Activated CD4-positive, alpha-beta T cell treated with anti-CD3 and anti-CD28 coated beads, Interleukin-2, amount 50 U/mL, for 4 hours (primary cell): ENCODE results near the gene CD33.
"Not testable (repeated sequence)": the region's sequence is repeated elsewhere in the genome, so short reads cannot be mapped to it uniquely, and the experiment has no call there.

ENCODE experiments used
- DNase-seq, 2 experiments: peaks; one replicate each; pipeline ENCODE4 v3.0.0-alpha.2; 2020

Gene CD33

GRCh38 chr19:51224898-51225393 lies at the start of gene CD33:
CD33 (plus strand) TSS chr19:51225080; CDS start chr19:51225119, 39 bp downstream.
- DNase-seq, result not testable (repeated sequence)

- DNase-seq, result no peak
Measured at GRCh38 chr19:51179256-51179655, 45.6 kb upstream of the CD33 start.

DNA sequence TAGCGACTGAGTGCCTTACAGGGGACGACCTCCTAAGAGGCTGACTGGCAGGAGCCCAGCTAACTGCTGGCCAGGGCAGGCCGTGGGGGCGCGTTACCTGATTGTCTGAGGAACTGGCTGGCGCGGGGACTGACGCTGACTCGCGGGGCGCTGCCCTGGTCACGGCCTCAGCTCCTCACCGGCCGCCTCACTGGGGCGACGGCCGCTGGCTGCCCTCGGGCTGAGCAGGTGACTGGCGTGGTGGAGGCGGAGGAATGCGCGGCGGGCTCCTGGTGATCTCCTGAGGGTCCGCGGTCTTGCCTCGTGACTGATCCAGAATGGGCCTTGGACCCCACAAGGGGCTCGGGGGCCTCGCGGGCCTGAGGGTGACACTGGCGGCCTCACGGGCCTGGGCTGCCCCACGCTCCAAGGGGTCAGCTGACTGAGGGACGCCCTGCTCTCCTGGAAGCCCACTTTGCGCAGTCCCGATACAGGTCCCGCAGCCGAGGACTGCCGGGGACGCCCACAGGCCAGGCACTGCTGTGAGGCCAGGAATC lies 43.4 kb upstream of the CD33 start:
- DNase-seq, result no peak

DNA sequence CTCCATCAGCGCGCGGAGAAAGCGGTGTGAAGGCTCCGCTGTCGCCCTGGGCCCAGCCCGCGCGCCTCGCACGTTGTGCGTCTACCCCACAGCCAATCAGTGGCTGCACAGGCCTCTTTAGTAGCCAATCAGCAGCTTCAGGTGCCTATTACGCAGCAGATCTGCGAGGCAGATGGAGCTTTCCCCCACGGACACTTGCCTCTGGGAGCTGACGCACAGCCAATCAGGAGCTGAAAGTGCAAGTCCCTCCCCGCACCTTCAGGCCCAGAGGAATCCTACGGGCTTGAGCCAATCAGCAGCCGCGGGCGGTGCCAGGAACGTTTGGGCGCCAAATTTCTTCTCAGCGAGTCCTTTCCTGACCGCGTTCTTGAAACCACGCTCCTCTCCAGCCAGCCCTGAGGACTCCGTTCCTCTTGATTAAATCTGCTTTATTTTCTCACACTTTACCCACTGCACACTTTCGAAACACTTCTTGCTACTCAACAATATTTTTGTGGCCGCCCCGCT lies 42.9 kb upstream of the CD33 start:
- no peak for DNase-seq

DNA sequence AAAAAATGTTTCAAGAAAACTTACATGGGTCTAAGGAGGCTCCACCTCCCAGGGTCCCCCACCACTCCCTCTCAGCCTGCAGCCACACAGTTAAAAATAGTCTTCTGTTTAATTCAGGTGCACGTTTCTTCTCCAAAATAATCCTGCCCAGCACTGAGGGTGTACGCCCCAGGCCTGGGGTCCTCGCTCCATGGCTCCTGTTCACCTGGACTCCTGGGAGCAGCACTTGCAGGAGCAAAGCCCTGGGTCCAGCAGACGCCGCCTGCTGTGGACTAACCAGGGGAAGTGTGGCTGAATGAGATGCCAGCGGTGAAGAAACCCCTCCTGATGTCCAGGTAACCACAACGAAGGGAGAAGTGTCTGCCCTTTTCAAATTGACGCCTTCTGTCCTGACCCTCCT lies 41.3 kb upstream of the CD33 start:
- no peak for DNase-seq

DNA sequence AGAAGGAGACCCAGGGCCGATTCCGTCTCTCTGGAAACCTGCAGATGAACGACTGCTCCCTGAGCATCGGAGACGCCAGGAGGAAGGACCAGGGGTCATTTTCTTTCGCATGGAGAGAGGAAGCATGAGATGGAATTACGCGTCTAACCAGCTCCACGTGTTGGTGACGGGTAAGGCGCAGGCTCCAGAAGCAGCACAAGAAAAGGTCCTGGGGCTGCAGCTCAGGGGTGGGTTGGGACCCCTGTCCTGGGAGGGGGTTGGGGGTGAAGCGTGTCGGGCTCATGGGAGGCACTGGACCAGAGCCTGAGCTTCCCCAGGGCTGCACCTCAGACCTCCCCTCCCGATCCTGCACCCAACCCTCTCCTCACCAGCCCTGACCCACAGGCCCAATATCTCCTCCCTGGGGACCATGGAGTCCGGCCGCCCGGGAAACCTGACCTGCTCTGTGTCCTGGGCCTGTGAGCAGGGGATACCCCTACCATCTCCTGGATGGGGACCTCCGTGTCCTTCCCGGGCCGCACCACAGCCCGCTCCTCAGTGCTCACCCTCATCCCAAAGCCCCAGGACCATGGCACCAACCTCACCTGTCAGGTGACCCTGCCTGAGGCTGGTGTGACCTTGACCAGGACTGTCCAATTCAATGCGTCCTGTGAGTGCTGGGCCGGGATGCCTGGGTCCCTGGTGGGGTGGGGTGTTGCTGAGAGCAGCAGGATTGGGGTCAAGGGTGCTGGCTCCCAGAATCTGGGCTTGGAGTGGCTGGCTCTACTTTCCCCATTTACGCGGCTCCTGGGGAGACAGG lies 39.6 kb upstream of the CD33 start:
- no peak for DNase-seq

GRCh38 chr19:51185868-51186215 lies 39.0 kb upstream of the CD33 start:
- DNase-seq, result no peak

DNA sequence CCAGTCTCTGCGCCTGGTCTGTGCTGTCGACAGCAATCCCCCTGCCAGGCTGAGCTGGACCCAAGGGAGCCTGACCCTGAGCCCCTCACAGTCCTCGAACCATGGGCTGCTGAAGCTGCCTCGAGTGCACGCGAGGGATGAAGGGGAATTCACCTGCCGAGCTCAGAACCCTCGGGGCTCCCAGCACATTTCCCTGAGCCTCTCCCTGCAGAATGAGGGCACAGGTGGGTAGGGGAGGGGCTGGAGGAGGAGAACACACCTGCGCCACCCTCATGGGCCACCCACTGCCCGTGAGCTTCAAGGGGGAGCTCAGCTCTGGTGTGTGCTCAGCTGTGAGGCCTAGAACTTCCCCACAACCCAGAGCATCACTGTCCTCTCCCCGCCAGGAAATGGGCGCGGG lies 38.6 kb upstream of the CD33 start:
- DNase-seq, result no peak

DNA sequence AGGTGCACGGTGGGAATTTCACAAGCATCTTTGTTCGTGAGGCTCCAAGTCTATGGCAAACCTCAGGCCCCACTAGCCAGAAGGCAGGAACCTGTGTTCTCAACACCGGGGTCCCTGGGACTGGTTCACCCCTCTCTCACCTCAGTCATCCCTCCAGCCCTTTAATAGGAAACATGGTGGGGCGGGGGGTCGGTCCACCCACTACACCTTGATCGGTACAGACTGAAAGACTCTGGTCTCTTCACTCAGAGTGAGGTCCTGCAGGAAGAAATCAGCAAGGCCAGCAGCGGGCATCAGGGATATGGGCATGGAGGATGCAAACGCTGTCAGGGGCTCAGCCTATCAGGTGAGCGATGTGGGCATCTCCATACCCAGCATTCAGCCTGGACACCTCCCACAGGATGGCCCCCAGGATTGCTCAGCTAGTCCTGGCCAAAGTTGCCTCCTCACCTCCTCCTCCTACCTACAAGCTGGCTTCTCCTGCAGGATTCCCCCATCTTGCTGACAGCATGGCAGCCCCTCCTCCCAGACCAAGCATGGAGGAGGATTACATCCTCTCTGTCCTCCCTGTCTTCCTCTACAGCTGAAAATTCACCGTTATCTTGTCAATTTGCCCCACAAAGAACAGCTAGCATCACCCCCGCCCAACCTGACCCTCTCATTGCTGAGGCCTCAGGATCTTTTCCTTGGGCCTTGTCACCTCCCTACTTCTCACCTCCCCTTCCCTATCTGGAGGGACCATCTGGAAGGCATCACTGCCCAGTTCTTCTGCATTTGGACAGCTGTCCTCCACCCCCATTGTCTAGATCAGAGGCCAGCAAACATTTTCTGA lies 37.3 kb upstream of the CD33 start:
- no peak for DNase-seq

DNA sequence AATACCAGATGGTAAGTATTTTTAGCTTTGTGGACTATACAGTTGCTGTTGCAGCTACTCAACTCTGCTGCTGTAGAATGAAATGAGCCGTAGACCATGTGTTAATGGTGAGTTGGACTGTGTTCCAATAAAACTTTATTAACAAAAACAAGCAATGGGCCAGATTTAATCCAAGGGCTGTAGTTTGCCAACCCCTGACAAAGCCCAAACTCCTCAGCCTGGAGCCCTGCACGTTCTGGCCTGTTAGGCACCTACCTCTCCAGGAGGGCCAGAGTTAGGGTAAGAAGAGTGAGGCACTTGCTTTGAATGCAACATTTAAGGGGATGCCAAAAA lies 36.7 kb upstream of the CD33 start:
- DNase-seq, result no peak

GRCh38 chr19:51192689-51193088 lies 32.2 kb upstream of the CD33 start:
- DNase-seq, result no peak

DNA sequence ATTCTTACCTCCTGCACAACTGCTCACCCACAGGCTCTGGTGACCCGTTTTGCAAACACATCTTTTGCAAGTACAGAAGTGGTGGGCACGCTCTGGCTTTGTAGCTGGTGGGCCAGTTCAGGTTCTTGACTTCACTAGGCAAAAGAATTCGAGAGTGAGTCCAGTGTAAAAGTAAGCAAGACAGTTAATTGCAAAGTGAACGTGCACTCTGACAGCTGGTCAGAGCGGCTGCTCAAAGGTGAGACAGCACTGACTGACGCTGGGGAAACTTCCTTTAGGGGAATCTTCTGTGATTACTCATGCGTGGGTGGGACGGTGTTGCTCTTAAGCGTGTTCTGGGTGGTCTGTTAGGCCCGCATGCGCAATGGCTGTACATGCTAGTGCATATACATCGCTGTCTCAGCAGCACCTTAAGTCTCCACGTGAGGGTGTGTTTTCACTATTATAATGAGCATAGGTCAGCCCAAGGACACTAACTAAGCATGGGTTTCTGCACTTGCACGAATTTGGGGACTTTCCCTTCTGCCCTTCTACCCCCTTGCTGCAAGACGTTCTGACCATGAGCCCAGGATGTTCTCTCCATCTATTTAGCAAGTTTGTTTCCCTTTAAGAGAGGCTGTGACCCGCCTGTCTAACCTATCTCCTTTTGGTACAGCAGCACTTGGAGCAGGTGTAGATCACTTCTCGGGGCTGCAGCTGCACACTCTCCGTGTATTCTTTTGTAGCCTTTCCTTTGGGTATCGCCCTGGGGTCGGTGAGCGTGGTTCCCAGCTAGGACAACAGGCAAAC lies 30.2 kb upstream of the CD33 start:
- DNase-seq, result no peak

DNA sequence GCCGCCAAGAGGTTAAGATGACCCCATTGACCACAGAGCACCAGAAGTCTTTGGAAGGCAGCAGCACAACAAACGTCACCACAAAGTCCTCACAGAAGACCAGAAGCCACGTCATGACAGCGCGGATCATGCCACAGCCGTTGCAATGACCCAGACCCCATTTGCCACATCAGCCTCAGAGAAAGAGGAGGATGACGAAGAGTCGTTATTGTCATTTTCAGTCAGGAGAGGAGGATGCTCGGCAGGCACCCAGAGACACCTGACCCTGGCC lies 29.6 kb upstream of the CD33 start:
- DNase-seq, result no peak

GRCh38 chr19:51195616-51196015 lies 29.3 kb upstream of the CD33 start:
- DNase-seq, result no peak

DNA sequence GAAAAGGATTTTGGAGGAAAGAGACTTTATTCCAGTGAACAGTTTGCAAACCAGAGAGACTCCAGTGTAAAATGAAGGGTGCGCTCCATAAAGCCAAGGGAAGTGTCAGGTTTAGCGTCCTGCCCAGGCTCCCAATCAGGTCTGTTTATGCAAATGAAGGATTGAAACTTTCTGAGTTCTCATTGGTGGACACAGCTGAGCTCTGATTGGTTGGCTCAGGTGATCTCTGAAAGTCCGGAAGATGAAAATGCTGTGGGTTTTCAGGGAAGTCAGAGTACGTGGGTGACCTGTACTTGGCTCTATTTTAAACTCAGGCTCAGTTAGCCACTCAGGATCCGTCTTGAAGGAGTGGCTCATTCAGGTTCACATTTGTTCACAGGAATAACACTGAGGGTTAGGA lies 28.7 kb upstream of the CD33 start:
- DNase-seq, result no peak

DNA sequence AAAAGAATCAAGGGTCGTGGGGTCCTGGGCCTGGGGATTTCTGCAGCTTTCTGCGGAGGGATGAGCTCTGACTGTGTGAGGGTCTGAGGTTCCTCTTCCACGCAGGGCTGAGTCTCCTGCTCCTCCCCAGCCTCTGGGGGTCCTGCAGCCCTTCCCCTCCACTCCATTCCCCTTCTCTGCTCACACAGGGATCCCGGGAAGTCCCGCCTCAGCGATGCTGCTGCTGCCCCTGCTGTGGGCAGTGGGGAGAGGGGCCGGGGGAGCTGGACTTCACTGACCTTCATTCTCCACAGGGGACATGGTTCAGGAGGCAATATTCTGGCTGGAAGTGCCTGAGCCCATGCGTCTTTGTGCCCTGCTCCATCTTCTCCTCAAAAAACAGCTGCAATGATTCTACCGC lies 26.2 kb upstream of the CD33 start:
- no peak for DNase-seq

GRCh38 chr19:51200071-51200666 lies 24.7 kb upstream of the CD33 start:
- DNase-seq, result no peak

DNA sequence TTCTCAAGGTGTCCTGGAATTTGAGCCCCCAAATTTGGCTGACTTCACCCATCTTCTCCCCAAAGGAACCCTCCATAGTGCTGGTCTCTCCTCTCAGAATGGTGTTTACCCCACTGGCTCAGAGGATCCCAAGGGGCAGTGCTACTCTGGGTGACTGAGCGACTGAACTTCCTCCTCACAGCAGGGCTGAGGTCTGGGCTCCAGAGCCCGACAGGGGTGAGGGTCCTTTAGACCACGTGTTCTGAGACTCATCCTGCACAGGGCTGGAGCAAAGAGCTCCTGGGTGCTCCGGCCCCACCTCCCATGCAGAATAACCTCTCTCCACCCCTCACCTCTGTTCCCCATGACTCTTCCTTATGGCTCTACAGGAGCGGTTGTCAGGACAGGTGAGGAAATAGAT lies 23.2 kb upstream of the CD33 start:
- DNase-seq, result no peak

- no peak for DNase-seq
Measured at GRCh38 chr19:51203916-51204315, 21.0 kb upstream of the CD33 start.

DNA sequence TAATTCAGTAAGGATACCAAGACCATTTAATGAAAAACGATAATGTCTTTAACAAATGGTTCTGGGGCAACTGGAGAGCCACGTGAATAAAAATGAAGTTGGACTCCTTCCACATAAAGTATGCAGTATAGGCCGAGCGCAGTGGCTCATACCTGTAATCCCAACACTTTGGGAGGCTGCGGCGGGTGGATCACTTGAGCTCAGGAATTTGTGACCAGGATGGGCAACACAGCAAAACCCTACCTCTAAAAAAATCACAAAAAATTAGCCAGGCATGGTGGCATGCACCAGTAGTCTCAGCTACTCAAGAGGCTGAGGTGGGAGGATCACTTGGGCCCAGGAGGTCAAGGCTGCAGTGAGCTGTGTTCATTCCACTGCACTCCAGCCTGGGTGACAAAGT lies 20.6 kb upstream of the CD33 start:
- no peak for DNase-seq

GRCh38 chr19:51207747-51208146 lies 17.1 kb upstream of the CD33 start:
- DNase-seq, result no peak

DNA sequence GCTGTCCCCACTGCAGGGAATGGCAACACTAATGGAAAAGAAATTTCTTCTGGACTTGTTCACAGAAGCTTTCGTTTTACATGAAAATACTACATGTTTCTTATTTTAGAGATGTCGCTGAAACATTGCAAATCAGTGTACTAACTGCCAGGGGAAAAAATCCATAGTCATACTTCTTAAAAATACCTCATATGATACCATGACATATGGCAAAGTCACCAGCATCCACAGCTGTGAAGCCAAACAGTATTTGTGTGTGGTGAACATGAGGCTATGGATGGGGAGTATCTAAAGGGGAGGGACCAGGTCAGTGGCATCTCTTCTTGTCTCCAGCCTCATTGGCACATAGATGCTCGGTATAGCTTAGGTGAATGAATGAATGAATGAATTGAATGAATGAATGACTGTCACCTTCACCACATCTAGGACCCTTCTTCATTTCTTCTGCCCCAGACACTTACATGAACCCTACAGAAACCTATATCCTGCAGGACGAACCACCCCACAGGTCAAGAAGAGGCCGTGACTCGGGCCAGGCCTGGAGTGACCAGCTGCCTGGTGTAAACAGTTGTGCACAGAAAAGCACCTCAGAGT lies 14.6 kb upstream of the CD33 start:
- no peak for DNase-seq
